Measurements from ENCODE around the gene KRTAP13-3. TPM values are rescaled to one million over a fixed set of nuclear protein-coding genes. Genes with fewer than 3 reads are reported as not detected.

The KRTAP13-3 gene
- total RNA-seq, 1 donor from 2014 or later, result not detected

Other genes with a start within 250 kb of the KRTAP13-3 start
- 0.09 TPM for gene CLDN8, start 209.8 kb downstream of the KRTAP13-3 start, total RNA-seq
- gene KRTAP24-1, start 143.0 kb downstream of the KRTAP13-3 start, total RNA-seq, result not detected
- not detected for gene KRTAP25-1, start 136.4 kb downstream of the KRTAP13-3 start, total RNA-seq
- not detected for gene KRTAP26-1, start 105.6 kb downstream of the KRTAP13-3 start, total RNA-seq
- not detected for gene KRTAP27-1, start 88.2 kb downstream of the KRTAP13-3 start, total RNA-seq
- not detected for gene KRTAP23-1, start 77.3 kb downstream of the KRTAP13-3 start, total RNA-seq
- not detected for gene KRTAP13-2, start 53.7 kb downstream of the KRTAP13-3 start, total RNA-seq
- gene KRTAP13-1, start 29.9 kb downstream of the KRTAP13-3 start, total RNA-seq, result not detected
- not detected for gene KRTAP13-4, start 4.3 kb upstream of the KRTAP13-3 start, total RNA-seq
- not detected for gene KRTAP15-1, start 14.3 kb upstream of the KRTAP13-3 start, total RNA-seq
- not detected for gene KRTAP19-1, start 54.4 kb upstream of the KRTAP13-3 start, total RNA-seq
- not detected for gene KRTAP19-2, start 61.5 kb upstream of the KRTAP13-3 start, total RNA-seq
- gene KRTAP19-3, start 66.1 kb upstream of the KRTAP13-3 start, total RNA-seq, result not detected
- gene KRTAP19-4, start 71.2 kb upstream of the KRTAP13-3 start, total RNA-seq, result not detected
- gene KRTAP19-5, start 76.2 kb upstream of the KRTAP13-3 start, total RNA-seq, result not detected
- not detected for gene KRTAP19-6, start 115.9 kb upstream of the KRTAP13-3 start, total RNA-seq
- not detected for gene KRTAP19-7, start 135.4 kb upstream of the KRTAP13-3 start, total RNA-seq
- not detected for gene KRTAP22-2, start 164.5 kb upstream of the KRTAP13-3 start, total RNA-seq
- gene KRTAP6-3, start 166.5 kb upstream of the KRTAP13-3 start, total RNA-seq, result not detected
- gene KRTAP6-2, start 173.0 kb upstream of the KRTAP13-3 start, total RNA-seq, result not detected
- not detected for gene KRTAP22-1, start 175.2 kb upstream of the KRTAP13-3 start, total RNA-seq
- not detected for gene KRTAP6-1, start 188.0 kb upstream of the KRTAP13-3 start, total RNA-seq
- not detected for gene KRTAP20-1, start 190.5 kb upstream of the KRTAP13-3 start, total RNA-seq
- gene KRTAP20-4, start 194.7 kb upstream of the KRTAP13-3 start, total RNA-seq, result not detected
- not detected for gene KRTAP20-2, start 209.3 kb upstream of the KRTAP13-3 start, total RNA-seq
- gene KRTAP20-3, start 216.9 kb upstream of the KRTAP13-3 start, total RNA-seq, result not detected

Data from mucosa of gallbladder (tissue), 1 donor.